ENCODE results near the gene FOXN3.

The FOXN3 gene

GRCh38 chr14:89359477-89360222, 57.4 kb downstream of the FOXN3 start:
- no peak for DNase-seq (ENCODE audit: low spot score)
- no peak for TF ChIP-seq CTCF (IDR thresholded peaks at IDR 0.05; ENCODE audit: extremely low read depth, missing control alignments)

GRCh38 chr14:89357655-89358297, 59.3 kb downstream of the FOXN3 start:
- TF ChIP-seq CTCF (IDR thresholded peaks at IDR 0.05; ENCODE audit: extremely low read depth, missing control alignments), result no peak

GRCh38 chr14:89356927-89357326, 60.1 kb downstream of the FOXN3 start:
- DNase-seq (ENCODE audit: low spot score), result no peak
- TF ChIP-seq CTCF (IDR thresholded peaks at IDR 0.05; ENCODE audit: extremely low read depth, missing control alignments), result no peak

More at GRCh38 chr14:89357655-89358297, 59.3 kb downstream of the FOXN3 start:
- no peak for DNase-seq (ENCODE audit: low spot score)

GRCh38 chr14:89356496-89356895, 60.5 kb downstream of the FOXN3 start:
- DNase-seq (ENCODE audit: low spot score), result no peak
- TF ChIP-seq CTCF (IDR thresholded peaks at IDR 0.05; ENCODE audit: extremely low read depth, missing control alignments), result no peak

GRCh38 chr14:89353766-89354113, 63.3 kb downstream of the FOXN3 start:
- no peak for TF ChIP-seq CTCF (IDR thresholded peaks at IDR 0.05; ENCODE audit: extremely low read depth, missing control alignments)
- no peak for DNase-seq (ENCODE audit: low spot score)

GRCh38 chr14:89352976-89353765, 63.9 kb downstream of the FOXN3 start:
- no peak for DNase-seq (ENCODE audit: low spot score)
- no peak for TF ChIP-seq CTCF (IDR thresholded peaks at IDR 0.05; ENCODE audit: extremely low read depth, missing control alignments)
